GM10248 (cell line): ENCODE data around the gene SLC34A3.

Experiments
- CTCF ChIA-PET: fragments of 300-600 bp; sonication (Branson Sonifier 250); formaldehyde crosslinking; extraction: SDS; loops from one replicate; lab custom pipeline; 2021; ENCODE audit warnings: antibody characterized with exemption; lab: Yijun Ruan, JAX
- POLR2A ChIA-PET: fragments of 350-650 bp; sonication (Branson Sonifier 250); formaldehyde crosslinking; extraction: SDS; loops from one replicate; lab custom pipeline; 2020; ENCODE audit warnings: antibody characterized with exemption; lab: Yijun Ruan, JAX
- DNase-seq: peaks from one replicate; pipeline ENCODE4 v3.0.0; 2012; ENCODE audit errors: extremely low spot score
- CTCF ChIP-seq: IDR thresholded peaks from 2 replicates; pipeline ENCODE4 v1.5.1; 2012; ENCODE audit warnings: mild to moderate bottlenecking, low read depth; ENCODE audit errors: extremely low read depth, missing control alignments, control extremely low read depth

SLC34A3 gene

DNA sequence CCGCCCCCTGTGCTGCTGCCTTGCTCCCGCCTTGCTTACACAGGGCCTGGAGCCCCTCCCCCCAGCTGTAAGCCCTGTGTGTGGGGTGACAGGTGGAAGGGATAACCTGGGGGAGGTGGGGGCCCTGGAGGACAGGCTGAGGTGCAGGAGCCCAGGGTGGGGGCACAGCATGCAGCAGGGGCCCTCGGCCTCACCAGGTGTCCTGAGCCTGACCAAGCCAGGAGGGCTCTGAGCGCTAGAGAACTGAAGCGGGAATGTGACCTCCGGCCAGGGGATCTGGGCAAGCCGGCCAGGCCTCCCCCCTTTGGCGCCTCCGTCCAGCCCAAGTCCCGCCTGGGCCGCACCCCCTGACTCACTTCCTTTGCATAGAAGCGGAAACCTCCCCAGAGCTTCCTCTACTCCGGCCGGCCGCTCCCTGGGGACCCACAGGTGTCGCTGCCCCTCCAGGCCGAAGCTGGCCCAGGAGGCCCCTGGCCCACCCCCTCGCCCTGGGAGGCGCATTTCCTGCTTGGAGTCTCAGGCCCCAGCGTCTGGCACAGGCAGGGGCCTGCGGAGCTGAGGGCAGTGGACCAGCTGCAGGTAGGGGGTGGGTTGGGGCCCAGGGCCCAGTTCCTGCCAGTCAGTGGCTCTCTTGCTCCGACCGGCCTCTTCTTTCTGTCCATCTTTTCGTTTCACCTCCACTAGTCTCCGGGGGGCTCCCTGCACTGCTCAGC lies 46.8 kb downstream of the SLC34A3 start, which contains the start of gene TOR4A:
Gene TOR4A (plus strand): TSS at position 398 of the 713 bp plus-strand sequence. CDS start 964 bp downstream, outside the sequence.
- CTCF ChIA-PET: interaction anchor here (0.7 to 2.4 kb wide), 7 partner anchors 8 to 209 kb away, joined by 3 to 11 read pairs (median 4); partner anchors contain the start of gene NRARP
- POLR2A ChIA-PET: interaction anchor here (0.6 to 2.0 kb wide), 6 partner anchors 10 to 346 kb away, joined by 3 to 7 read pairs (median 4); partner anchors contain the start of gene NRARP
- peak; percentile 93 for DNase-seq
- TF ChIP-seq CTCF: peak; percentile 37

DNA sequence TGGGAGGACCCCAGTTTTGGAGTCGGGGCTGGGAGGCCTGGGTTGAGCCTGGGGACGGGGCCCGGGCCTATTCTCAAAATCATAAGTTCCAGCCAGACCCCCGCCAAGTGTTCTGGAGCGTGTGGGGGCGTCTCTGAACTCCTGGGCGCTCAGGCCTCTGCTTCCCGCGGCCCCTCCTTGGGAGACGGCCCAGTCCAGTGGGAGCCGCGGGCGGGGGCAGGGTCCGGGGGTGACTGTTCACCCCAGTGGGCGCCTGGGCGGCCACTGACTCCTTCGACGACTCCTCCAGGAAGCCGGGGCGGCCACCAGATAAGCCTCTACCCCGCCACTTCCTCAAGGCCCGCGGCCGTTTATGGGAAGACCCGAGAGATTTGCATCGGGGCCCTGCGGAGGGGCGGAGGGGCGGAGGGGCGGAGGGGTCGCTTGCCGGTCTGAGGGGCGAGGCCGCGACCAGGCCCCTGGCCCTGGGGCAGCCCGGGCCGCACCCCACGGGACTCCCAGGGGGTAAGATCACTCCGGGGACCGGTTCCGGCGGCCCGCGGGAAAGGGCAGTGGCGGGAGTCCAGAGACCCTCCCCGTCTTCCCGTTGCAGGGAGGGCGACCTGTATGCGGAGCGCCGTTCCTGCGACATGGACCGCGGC lies 47.5 kb downstream of the SLC34A3 start:
- CTCF ChIA-PET: interaction anchor here (0.7 to 2.4 kb wide), 5 partner anchors 8 to 41 kb away, joined by 3 to 11 read pairs (median 4); partner anchors contain the start of gene NRARP
- no peak for DNase-seq
- POLR2A ChIA-PET: interaction anchor here (1.0 to 2.0 kb wide), 3 partner anchors 9 to 36 kb away, joined by 3 to 7 read pairs (median 6); partner anchors contain the start of gene NRARP
- no peak for TF ChIP-seq CTCF

- no peak for TF ChIP-seq CTCF
- POLR2A ChIA-PET: no interaction called here
- CTCF ChIA-PET: interaction anchor here (0.7 to 1.6 kb wide), 3 partner anchors 10 to 144 kb away, joined by 3 read pairs; partner anchors contain the start of genes EXD3 and NOXA1
- no peak for DNase-seq
These were observed 48.3 kb downstream of the SLC34A3 start for GRCh38 chr9:137278721-137279711.

DNA sequence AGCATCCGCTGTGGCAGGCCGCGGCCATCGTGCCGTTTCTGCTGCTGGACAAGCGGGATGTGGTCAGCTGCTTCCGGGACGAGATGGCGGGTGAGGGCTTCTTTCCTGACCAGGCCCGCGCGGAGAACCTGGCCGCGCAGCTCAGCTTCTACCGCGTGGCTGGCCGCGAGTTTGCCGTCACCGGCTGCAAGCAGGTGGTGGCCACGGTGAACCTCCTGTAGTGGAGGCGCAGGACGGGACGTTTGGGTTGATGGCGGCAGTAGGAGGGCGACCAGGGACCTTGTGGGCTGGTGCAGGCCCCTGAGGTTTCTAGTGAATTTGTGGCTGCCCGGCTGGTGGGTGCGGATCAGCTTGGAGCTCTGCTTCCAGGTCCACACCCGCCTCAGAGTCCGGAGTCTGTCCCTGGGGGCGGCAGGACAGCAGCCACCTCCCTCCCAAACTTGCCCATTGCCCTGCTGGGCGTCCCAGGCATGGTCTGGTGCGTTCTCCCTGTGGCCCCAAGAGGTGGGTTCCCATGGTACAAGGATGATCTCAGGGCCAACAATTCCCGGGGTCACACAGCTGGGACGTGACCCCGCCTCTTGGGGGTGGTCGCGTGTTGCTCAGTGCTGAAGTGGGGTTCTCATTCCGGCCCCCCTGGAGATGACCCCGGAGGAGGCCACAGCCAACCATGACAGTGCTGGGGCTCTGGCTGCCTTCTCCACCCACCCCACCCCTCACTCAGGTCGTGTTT lies 49.2 kb downstream of the SLC34A3 start:
- TF ChIP-seq CTCF: no peak
- no peak for DNase-seq
- ChIA-PET POLR2A (interaction anchor here (0.6 kb wide), 1 partner anchor 22 kb away, joined by 4 read pairs; no protein-coding TSS in a partner anchor), CTCF (interaction anchor here (0.7 to 1.6 kb wide), 4 partner anchors 11 to 143 kb away, joined by 3 read pairs; partner anchors contain the start of genes EXD3 and NOXA1)

DNA sequence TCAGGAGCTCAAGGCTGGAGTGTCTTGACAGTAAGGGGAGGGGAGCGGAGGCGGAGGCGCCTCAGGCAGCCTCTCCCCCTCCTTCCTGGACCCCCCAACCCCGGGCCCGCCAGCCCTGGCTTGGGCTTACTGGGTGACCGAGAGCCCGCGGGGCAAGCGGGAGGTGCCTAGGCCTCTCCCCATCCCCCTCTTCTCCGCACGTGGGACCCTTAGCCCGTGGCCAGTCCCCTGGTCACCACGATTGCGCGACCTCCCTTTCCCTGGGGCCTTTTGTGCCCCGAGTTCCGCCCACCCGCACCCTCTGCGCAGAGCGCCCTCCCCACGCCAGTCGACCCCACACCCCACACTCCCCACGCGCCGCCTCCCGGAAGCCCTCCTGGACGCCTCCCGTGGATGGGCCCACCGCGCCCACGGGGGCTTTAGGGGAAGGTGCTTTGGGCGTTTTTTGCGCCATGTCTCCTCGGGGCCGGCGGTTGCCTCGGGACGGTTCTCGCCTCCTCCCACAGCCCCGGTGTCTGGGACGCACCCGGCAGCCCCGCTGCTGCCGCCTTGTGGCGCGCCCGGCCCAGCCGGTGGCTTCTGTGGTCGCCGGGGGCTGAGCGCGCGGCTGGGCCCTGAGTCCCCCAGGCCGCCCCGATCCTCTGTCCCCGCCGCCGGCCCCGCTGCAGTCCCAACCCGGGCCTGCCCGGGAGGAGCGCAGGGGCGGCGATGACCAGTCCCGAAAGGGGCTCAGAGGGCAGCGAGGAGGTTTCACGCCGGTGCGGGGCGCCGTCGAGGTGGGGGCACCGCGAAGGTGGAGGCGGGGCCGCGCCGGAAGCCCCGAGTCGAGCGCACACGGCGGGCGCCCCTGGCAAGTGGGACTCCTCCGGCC lies 50.0 kb downstream of the SLC34A3 start:
- CTCF ChIA-PET: interaction anchor here (0.8 to 2.2 kb wide), 3 partner anchors 22 to 46 kb away, joined by 3 to 10 read pairs (median 3); partner anchors contain the start of gene NRARP
- DNase-seq: peak; percentile 67
- TF ChIP-seq CTCF: peak; percentile 41
- POLR2A ChIA-PET: interaction anchor here (0.6 kb wide), 1 partner anchor 23 kb away, joined by 4 read pairs; no protein-coding TSS in a partner anchor
